ENCODE measurements around the gene LAMC3. TPM values are rescaled to one million over a fixed set of nuclear protein-coding genes. Genes with fewer than 3 reads are reported as not detected.

Gene LAMC3
- polyA plus RNA-seq, 1 experiment = 0.01 TPM

DNA sequence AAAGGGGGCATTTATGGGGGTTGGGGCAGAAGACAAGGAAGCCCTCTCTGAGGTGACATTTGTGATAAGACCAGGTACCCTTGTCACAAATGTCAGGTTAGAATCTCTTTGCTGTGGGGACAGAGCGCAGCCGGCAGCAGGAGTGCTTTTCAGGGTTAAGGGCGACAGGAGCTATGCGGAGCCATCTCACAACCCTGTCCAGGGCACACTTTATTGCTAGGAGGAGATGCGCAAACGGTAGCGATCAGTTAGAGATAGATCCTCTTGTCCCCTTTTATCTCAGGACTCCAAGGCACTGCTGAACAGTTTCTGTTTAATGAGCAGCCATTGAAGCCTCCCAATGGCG, 438 bp upstream of the LAMC3 start:
- no peak for DNase-seq (ENCODE audit: low read depth)
- H3K27me3 ChIP-seq (ENCODE audit: control insufficient read depth, insufficient read depth, low read length) = peaks cover 31% of the 10 kb centered on the region
- ChIA-PET CTCF (interaction anchor here (1.0 to 4.7 kb wide), 2 partner anchors 10 to 38 kb away, joined by 3 to 34 read pairs; no protein-coding TSS in a partner anchor), POLR2A (no interaction called here)
- TF ChIP-seq, protein P1, sequence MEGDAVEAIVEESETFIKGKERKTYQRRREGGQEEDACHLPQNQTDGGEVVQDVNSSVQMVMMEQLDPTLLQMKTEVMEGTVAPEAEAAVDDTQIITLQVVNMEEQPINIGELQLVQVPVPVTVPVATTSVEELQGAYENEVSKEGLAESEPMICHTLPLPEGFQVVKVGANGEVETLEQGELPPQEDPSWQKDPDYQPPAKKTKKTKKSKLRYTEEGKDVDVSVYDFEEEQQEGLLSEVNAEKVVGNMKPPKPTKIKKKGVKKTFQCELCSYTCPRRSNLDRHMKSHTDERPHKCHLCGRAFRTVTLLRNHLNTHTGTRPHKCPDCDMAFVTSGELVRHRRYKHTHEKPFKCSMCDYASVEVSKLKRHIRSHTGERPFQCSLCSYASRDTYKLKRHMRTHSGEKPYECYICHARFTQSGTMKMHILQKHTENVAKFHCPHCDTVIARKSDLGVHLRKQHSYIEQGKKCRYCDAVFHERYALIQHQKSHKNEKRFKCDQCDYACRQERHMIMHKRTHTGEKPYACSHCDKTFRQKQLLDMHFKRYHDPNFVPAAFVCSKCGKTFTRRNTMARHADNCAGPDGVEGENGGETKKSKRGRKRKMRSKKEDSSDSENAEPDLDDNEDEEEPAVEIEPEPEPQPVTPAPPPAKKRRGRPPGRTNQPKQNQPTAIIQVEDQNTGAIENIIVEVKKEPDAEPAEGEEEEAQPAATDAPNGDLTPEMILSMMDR (IDR thresholded peaks at IDR 0.05; ENCODE audit: insufficient read depth, low read depth, low read length) = no peak
- H3K4me3 ChIP-seq (ENCODE audit: low read depth, low read length) = no peak overlapping the region; the same call in 1 of the 2 replicates
- H3K36me3 ChIP-seq (ENCODE audit: control insufficient read depth, insufficient read depth, low read length) = no peaks in the 10 kb centered on the region

DNA sequence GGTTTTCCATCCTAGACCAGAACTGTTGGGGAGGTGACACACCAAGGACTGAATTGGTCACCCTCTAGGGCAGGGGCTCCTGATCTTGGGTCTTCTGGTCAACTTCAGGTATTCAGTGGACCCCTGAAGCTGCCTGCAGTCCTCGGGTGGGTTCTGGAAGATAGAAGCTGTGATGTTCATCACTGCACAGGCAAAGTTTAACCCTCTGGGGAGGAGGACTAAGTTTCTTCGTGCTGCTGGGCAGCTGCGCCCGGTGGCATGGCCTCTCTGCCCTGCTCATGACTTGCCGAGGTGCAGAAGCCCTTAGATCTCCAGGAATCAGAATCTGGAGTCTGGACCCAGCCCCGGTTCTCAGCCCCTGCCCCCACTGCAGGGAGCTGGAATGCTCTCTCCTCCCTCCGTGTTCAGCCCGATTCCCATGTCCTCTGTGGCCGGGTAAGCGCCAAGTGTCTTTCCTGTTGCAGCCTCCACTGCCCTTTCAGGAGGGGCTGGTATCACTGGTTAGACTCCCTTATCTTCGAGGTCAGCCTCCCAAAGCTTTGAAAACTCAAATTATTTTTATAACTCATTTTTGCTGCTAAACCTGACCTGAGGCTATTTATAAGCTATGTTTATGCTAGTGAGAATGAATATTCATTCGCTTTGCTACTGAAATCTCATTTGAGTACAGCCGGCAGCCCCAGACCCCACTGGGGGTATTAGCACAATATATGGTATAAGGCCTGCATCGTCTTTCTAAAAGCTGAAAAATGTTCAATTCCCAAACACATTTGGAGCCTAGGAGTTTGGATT, 1.7 kb downstream of the LAMC3 start:
- H3K27me3 ChIP-seq (ENCODE audit: control insufficient read depth, insufficient read depth, low read length) = peaks cover 37% of the 10 kb centered on the region
- POLR2A ChIA-PET = interaction anchor here (0.7 kb wide), 1 partner anchor 10 kb away, joined by 3 read pairs; no protein-coding TSS in a partner anchor
- no peak overlapping the region for H3K4me3 ChIP-seq (ENCODE audit: low read depth, low read length)
- DNase-seq (ENCODE audit: low read depth) = no peak
- CTCF ChIA-PET = interaction anchor here (0.7 to 4.7 kb wide), 9 partner anchors 9 to 327 kb away, joined by 3 to 34 read pairs (median 4); no protein-coding TSS in a partner anchor
- TF ChIP-seq, protein P1 (IDR thresholded peaks at IDR 0.05; ENCODE audit: insufficient read depth, low read depth, low read length) = no peak
- no peaks in the 10 kb centered on the region for H3K36me3 ChIP-seq (ENCODE audit: control insufficient read depth, insufficient read depth, low read length)

DNA sequence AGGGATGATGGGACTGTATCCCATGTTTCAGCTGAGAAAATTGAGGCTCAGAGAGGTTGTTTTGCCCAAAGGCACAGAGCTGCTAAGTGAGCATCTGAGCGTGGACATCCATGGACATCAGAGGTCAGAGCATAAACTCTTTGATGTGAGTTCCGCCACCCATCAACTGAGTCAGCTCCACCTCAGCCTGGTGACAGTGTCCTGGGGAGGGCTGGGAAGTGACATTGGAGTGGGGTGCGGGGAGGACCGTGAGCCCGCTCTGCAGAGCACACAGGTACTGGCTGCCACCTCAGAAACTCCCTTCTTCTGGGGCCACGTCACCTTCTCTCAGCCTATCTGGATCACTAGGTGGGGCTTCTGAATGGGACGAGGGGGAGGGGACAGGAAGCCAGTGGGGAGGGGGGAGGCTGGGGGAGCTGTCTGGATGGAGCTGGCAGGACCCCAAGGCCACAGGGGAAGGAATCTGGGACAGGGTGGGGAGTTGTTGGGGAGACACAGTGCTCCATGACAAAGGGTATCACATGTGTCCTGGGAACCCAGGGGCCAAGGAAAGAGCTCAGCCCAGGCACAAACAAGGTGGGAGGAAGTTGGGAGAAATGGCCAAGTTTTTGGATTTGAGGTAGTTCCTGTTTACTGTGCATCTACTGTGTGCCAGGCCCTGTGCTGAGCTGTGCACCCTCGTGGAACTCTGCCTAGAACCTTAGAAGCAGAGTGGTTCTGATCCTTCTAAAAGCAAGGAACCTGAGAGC, 2.5 kb downstream of the LAMC3 start:
- H3K27me3 ChIP-seq (ENCODE audit: control insufficient read depth, insufficient read depth, low read length) = peaks cover 38% of the 10 kb centered on the region
- ChIA-PET CTCF (interaction anchor here (1.2 to 4.7 kb wide), 6 partner anchors 13 to 313 kb away, joined by 3 to 34 read pairs (median 6); no protein-coding TSS in a partner anchor), POLR2A (interaction anchor here (0.7 kb wide), 1 partner anchor 9 kb away, joined by 3 read pairs; no protein-coding TSS in a partner anchor)
- no peaks in the 10 kb centered on the region for H3K36me3 ChIP-seq (ENCODE audit: control insufficient read depth, insufficient read depth, low read length)
- TF ChIP-seq, protein P1 (IDR thresholded peaks at IDR 0.05; ENCODE audit: insufficient read depth, low read depth, low read length) = no peak
- DNase-seq (ENCODE audit: low read depth) = no peak
- no peak overlapping the region for H3K4me3 ChIP-seq (ENCODE audit: low read depth, low read length)

DNA sequence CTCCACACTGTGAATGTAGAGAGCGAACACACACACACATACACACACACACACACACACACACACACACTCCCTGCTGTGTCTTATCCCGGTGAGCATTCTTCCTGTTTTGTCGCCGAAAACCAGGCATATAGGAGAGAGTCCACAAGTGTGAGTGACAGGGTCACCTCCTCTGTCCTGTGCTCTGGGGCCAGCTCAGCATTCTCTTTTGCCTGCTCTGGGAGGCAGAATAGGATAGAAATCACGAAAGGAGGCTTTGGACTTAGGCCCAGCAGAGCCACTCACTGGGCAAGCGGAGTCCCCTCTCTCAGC, 3.0 kb downstream of the LAMC3 start:
- TF ChIP-seq, protein P1 (IDR thresholded peaks at IDR 0.05; ENCODE audit: insufficient read depth, low read depth, low read length) = no peak
- Histone ChIP-seq H3K4me3 (ENCODE audit: low read depth, low read length) (no peak overlapping the region), H3K27me3 (ENCODE audit: control insufficient read depth, insufficient read depth, low read length) (peaks cover 39% of the 10 kb centered on the region), H3K36me3 (ENCODE audit: control insufficient read depth, insufficient read depth, low read length) (no peaks in the 10 kb centered on the region)
- DNase-seq (ENCODE audit: low read depth) = no peak
- ChIA-PET CTCF (interaction anchor here (1.5 to 4.7 kb wide), 3 partner anchors 14 to 45 kb away, joined by 4 to 34 read pairs (median 25); no protein-coding TSS in a partner anchor), POLR2A (no interaction called here)

DNA sequence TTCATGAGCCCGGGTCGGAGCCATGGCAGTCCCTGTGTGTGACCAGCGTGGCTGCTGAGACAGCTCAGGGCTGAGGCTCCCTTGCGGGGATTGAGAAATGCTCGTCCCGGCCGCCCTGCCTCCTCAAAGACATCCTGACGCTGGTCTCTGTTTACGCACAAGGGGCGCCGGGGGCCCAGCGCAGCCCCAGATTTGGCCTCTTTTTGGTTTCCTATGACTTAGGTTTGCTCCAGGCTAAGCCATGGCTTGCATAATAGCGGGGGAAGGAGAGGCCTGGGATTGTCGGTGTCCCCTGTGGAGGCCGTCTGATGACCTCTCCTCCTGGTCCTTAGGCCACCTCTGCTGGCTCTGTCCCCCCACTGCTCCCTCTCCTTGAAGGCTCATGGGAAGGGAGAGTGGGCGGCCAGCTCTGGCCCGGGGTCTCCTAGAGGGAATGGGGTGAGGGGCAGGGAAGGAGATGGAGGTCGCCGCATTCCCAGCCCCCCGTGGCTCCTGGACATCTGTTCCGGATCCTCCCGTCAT, 3.5 kb downstream of the LAMC3 start:
- H3K36me3 ChIP-seq (ENCODE audit: control insufficient read depth, insufficient read depth, low read length) = no peaks in the 10 kb centered on the region
- POLR2A ChIA-PET = no interaction called here
- TF ChIP-seq, protein P1 (IDR thresholded peaks at IDR 0.05; ENCODE audit: insufficient read depth, low read depth, low read length) = no peak
- CTCF ChIA-PET = interaction anchor here (4.0 to 4.7 kb wide), 2 partner anchors 14 to 34 kb away, joined by 25 to 34 read pairs; no protein-coding TSS in a partner anchor
- peaks cover 42% of the 10 kb centered on the region for H3K27me3 ChIP-seq (ENCODE audit: control insufficient read depth, insufficient read depth, low read length)
- H3K4me3 ChIP-seq (ENCODE audit: low read depth, low read length) = no peak overlapping the region
- no peak for DNase-seq (ENCODE audit: low read depth)
